Jurkat, Clone E6-1 (cell line): ENCODE measurements around the gene POLK. TPM values are rescaled to one million over a fixed set of nuclear protein-coding genes. Genes with fewer than 3 reads are reported as not detected.
"Not testable (repeated sequence)": the region's sequence is repeated elsewhere in the genome, so short reads cannot be mapped to it uniquely, and the experiment has no call there.

Experiments
- DNase-seq: peaks from one replicate; pipeline ENCODE4 v3.0.0-alpha.2; 2011; ENCODE audit warnings: low read depth, low spot score
- H3K4me3 ChIP-seq: 2 replicates; pipeline ENCODE4 v1.5.1; 2011; ENCODE audit warnings: mild to moderate bottlenecking, low read length, control low read depth, moderate library complexity
- polyA plus RNA-seq: library from polyadenylated mRNA; unstranded; fragments of >200 nt; gene quantifications from one replicate; pipeline ENCODE4 v1.2.1, GENCODE V29; 2012; ENCODE audit warnings: missing spikeins; ENCODE audit not compliant: insufficient read length, insufficient read depth

Gene POLK
- 20.4 TPM for polyA plus RNA-seq

DNA sequence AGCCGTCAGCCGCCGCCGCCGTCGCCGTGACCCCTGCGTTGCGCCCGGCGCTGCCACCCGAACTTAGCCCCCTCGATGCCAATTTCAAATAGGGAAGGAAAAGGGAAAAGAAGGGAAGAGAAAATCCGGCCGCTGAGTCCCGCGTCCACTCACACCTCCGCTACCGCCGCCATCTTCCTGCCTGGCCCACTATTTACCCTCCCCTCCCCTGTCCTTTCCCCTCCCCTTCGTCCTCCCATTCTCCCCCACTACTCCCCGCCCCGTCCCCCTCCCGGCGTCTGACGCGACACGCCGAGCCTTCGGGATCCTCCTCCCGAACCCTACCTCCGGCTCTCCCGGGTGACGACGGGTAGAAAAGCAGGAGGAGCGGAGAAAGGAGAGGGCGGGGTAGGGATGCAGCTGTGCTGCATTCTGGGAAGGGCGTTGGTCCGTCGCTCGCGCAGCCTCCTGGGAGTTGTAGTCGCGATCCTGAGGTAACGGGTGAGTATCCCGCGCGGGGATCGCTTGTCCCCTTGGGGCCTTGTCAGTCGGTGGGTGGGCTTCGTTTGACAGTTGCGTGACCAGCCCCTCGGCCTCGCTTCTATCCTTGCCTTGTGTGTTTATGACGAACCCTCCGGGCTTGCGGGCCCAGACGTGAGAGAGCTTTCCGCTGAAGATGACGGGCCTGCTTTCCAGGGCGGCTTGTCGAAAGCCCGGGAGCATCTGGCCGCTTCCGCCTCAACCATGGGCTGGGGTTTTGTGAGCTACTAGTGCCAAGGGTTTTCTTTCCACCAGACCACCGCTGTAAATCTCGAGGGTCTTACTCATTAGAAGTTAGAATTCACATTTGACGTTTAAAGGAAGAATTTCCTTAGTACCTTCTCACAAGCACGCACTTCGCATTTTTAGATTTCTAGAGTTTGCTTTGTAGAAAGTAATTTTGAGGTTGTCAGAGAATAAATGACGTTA lies at the start of gene POLK, which contains the start of gene CERT1:
Gene POLK, plus strand, starts transcription at position 457 of the 948 bp plus-strand sequence.
Gene CERT1, minus strand, starts transcription at position 195 of the 948 bp plus-strand sequence. CDS start 422 bp downstream, outside the sequence.
- H3K4me3 ChIP-seq: peak within 1 kb of the TSS; percentile 80
- DNase-seq: peak; percentile 98

DNA sequence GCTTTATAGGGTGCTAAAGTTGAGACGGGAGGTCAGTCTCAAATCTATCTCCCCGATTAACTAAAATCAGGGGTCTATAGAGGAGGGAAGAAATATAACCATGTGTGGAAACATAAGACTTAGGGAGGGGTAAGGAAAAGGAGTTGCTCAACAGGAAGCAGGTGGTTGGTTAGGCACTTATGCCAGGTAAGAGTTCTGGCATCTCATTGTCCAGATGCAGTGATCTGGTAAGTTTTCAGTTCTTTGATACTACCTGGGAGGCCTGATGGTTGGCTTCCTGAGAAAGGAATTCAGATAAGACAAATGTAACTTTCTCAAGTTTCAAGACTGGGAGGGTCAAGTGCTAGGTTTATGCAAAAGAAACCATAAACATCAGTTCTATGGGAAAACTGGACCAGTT lies 48.0 kb upstream of the POLK start:
- peak; percentile 59 for DNase-seq
- no peak overlapping the region for H3K4me3 ChIP-seq

DNA sequence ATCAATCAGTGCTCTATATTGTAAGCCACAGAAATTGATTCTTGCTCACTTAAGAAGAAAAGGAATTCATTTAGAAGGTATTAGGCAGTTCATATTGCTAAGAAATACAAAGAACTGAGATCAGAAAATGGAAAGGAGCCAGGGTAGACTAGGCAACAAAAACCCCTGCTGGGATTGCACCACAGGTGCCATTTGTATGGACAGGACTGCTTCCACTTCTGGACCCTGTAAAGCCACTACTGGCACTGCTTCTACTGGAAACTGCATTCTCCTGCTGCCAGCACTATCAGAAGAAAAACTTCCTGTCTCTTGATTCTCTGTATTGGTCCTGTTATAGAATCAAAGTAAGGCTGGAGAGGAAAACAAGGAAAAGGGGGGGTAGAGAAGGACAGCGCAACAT lies 46.2 kb upstream of the POLK start:
- no peak for DNase-seq
- no peak overlapping the region for H3K4me3 ChIP-seq

GRCh38 chr5:75466006-75466716 lies 45.5 kb upstream of the POLK start:
- H3K4me3 ChIP-seq: no peak overlapping the region
- peak; percentile 91 for DNase-seq

DNA sequence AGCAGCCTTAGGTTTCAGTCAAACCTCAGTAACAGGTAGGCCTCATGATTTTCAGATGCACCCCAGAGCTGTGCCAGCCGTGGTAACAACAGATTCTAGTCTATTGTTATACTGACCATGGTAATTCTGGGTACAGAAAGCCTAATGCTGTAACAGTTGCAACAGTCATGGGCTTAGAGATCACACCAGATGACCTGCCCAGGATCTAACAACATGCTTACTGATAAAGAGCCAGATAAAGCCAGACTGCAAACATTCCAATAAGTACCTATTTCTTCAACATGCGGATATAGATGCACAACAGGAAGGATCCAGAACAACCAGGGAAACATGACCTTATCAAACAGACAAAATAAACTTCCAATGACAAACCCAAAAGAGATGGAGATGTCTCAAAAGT lies 43.1 kb upstream of the POLK start:
- DNase-seq: no peak
- no peak overlapping the region for H3K4me3 ChIP-seq

GRCh38 chr5:75469017-75469416 lies 42.7 kb upstream of the POLK start:
- DNase-seq: no peak
- no peak overlapping the region for H3K4me3 ChIP-seq

DNA sequence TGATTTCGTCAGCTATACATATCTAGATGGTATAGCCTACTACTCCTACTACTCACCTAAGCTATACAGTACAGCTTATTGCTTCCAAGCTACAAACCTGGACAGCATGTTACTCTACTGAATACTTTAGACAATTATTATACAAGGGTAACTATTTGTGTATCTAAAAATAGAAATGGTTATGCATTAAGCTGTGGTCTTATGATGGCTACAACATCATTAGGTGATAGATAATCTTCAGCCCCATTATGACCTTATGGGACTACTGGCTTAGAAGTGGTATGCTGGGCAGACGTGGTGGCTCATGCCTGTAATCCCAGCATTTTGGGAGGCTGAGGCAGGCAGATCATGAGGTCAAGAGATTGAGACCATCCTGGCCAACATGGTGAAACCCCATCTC lies 40.5 kb upstream of the POLK start:
- DNase-seq: no peak
- no peak overlapping the region for H3K4me3 ChIP-seq

GRCh38 chr5:75472973-75473372 lies 38.7 kb upstream of the POLK start:
- DNase-seq: no peak
- no peak overlapping the region for H3K4me3 ChIP-seq

- no peak for DNase-seq
- no peak overlapping the region for H3K4me3 ChIP-seq
Measured at GRCh38 chr5:75473463-75473862, 38.2 kb upstream of the POLK start.

DNA sequence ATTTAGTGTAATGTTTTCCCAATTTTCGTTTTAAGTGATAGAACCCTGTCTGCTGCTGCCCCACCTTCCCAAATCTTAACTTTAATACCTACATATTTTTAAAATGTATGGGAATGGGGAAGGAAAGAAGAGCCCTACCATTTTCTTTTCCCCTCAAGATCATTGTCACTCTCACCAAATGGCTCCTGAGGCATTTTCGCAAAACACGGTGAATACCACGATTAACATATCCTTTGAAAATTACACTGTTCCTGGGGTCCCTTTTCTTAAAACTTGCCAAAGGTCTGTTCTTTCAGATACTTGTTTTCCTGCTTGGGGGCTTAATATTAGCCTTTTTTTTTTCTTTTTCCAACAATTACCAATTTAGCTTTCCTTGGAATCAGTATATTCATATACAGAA lies 36.3 kb upstream of the POLK start:
- DNase-seq: no peak
- no peak overlapping the region for H3K4me3 ChIP-seq

GRCh38 chr5:75481024-75481423 lies 30.7 kb upstream of the POLK start:
- DNase-seq: no peak
- no peak overlapping the region for H3K4me3 ChIP-seq

DNA sequence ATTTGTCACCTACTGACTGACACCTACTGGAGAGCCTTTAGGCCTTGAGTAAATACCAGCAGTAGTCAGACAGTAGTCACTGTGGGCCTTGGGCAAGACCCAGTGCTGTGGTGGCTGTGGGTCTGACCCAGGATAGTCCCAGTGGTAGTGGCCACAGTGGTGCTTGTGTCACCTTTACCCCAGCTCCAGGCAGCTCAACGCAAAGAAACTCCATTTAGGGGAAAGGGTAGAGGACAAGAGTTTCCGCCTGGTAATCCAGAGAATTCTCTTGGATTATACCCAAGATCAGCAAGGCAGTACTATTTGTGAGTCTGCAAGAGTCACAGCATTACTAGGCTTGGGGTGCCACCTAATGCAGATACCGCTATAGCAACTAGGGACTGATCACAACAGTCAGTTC lies 29.2 kb upstream of the POLK start:
- no peak for DNase-seq
- H3K4me3 ChIP-seq: no peak overlapping the region

- no peak for DNase-seq
- H3K4me3 ChIP-seq: no peak overlapping the region
Measured at GRCh38 chr5:75484605-75485004, 27.1 kb upstream of the POLK start.

GRCh38 chr5:75489847-75490246 lies 21.8 kb upstream of the POLK start:
- H3K4me3 ChIP-seq, DNase-seq: not testable (repeated sequence)

DNA sequence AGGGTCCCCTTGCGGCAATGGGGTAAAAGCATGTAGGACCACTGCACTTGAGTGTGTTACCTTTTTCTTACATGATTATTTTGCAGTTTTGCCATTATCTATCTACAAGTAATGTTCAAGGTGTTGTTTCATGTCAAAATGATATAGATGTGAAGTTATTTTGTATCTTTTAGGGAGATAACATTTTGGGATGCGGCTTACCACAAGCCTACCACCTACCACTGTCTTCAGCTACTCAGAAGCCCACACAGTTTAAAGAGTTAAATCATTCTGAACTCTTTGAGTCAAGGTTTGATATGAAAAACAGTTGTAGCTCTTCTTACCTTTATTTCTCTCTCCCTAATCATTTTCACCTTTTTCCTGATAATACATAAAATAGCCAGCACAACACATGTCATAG lies 20.1 kb upstream of the POLK start:
- no peak overlapping the region for H3K4me3 ChIP-seq
- DNase-seq: peak; percentile 68

DNA sequence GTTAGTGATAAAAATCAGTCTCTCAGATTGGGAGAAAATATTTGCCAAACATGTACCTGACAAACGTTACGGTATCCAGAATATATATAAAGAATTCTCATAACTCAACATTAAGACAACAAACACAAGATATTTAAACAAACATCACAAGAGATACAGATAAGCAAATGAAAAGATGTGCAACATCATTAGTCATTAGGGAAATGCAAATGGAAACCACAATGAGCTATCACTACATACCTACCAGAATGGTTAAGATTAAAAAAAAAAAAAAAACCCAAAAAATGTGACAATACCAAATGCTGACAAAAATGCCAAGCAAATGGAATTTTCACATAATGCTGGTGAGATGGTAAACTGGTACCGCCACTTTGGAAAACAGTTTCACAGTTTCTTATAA lies 15.7 kb upstream of the POLK start:
- DNase-seq: no peak
- H3K4me3 ChIP-seq: no peak overlapping the region

DNA sequence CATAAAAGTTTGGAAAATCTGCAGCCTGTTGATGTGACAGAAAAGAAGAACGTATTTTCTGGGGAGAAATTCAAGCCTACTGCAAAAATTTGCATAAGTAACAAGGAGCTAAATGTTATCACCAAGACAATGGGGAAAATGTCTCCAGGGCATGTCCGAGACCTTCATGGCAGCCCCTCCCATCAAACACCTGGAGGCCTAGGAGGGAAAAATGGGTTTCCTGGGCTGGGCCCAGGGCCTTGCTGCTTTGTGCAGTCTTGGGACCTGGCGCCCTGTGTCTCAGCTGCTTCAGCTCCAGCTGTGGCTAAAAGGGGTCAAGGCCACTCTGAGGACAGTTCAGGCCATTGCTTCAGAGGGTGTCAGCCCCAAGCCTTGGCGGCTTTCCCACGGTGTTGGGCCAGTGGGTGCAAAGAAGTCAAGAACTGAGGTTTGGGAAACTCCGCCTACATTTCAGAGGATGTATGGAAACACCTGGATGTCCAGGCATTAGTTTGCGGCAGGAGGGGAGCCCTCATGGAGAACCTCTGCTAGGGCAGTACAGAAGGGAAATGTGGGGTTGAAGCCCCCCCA lies 13.4 kb upstream of the POLK start:
- DNase-seq: no peak
- no peak overlapping the region for H3K4me3 ChIP-seq

GRCh38 chr5:75498875-75499274 lies 12.8 kb upstream of the POLK start:
- H3K4me3 ChIP-seq, DNase-seq: not testable (repeated sequence)

DNA sequence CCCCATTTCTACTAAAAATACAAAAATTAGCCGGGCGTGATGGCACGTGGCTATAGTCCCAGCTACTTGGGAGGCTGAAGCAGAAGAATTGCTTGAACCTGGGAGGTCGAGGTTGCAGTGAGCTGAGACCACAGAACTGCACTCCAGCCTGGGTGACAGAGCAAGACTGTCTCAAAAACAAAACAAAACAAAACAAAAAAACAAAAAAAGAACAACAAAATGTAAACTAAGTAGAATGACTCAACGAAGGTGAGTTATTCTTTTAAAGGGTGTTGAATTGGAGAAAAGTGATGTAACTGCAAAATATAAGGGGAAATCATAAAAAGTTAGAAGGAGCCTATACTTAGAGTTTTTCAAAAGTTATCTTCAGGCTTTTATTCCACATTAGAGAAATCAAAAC lies 6.6 kb upstream of the POLK start:
- not testable (repeated sequence) for H3K4me3 ChIP-seq

DNA sequence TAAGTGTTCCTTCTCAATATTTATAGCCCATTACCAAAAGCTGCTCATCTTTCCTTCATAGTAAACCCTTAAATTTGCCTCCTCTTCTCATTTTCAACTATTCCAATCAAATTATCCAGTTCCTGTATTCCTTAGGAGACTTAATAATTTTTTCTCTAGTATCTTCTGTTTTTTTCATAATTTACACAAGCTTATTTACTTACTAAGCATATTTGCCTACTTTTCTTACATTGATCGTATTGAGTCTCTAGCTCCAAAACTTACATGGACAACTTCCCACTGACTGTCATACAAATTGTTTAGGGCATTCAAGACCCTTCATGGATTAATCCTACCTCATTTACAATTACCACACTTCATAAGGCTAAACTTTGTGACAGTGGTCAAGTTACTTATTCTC lies 3.9 kb upstream of the POLK start:
- no peak overlapping the region for H3K4me3 ChIP-seq
- no peak for DNase-seq

More for the DNA sequence above, 6.6 kb upstream of the POLK start:
- not testable (repeated sequence) for DNase-seq
